Mucosa of descending colon (tissue), 3 donors: ENCODE results near the gene RABL3. TPM values are rescaled to one million over a fixed set of nuclear protein-coding genes. Genes with fewer than 3 reads are reported as not detected.

Experiments
- ATAC-seq: fragments of 200-7000 bp; cut with Tn5 transposase; one replicate; pipeline ENCODE4 v1.9.1; 2020; ENCODE audit warnings: mild to moderate bottlenecking, moderate library complexity
- DNase-seq, 3 donors: peaks; one replicate each; pipeline ENCODE4 v3.0.0-alpha.2; 2020
- H3K36me3 ChIP-seq: fragments of 200-600 bp; one replicate; pipeline ENCODE4 v1.8.0; 2021; ENCODE audit warnings: low read depth, mild to moderate bottlenecking
- H3K4me1 ChIP-seq: fragments of 200-600 bp; one replicate; pipeline ENCODE4 v1.8.0; 2021; ENCODE audit warnings: low read depth, mild to moderate bottlenecking
- H3K4me3 ChIP-seq: fragments of 200-600 bp; one replicate; pipeline ENCODE4 v1.8.0; 2021; ENCODE audit warnings: mild to moderate bottlenecking
- H3K9me3 ChIP-seq: fragments of 200-600 bp; one replicate; pipeline ENCODE4 v1.8.0; 2021; ENCODE audit warnings: mild to moderate bottlenecking
- CTCF ChIP-seq: fragments of 200-600 bp; IDR thresholded peaks from one replicate; pipeline ENCODE4 v1.8.0; 2022; ENCODE audit warnings: antibody characterized with exemption, mild to moderate bottlenecking
- intact Hi-C, 2 donors: fragments of 100-400 bp; cut with DNase I in 1 of 2; cut with micrococcal nuclease in 1 of 2; formaldehyde crosslinking; loops; one replicate each; pipeline versions ENCODE4 v1.11.0 to v1.11.1; 2022; cut with DNase I, micrococcal nuclease
- total RNA-seq, 3 donors: library from RNA; stranded (reverse); fragmentation: NEBNext Ultra II Directional in 2 of 3; extraction: Animal tissue kit (Norgen Biotek cat#: 25700) in 2 of 3; gene quantifications; one replicate each; pipeline versions ENCODE4 v1.2.1 to v1.2.4, GENCODE V29; 2021 to 2023
- donor health status: DM: no; HTN: no; CAD: no; lungs with moderate emphysema.
- donor health status: DM: no; HTN: no; CAD: no.
- donor health status: DM: no; HTN: yes; CAD: no.

The RABL3 gene
- total RNA-seq, 3 donors from 2014 or later = 23.0 to 26.5 (median 25.9) TPM

DNA sequence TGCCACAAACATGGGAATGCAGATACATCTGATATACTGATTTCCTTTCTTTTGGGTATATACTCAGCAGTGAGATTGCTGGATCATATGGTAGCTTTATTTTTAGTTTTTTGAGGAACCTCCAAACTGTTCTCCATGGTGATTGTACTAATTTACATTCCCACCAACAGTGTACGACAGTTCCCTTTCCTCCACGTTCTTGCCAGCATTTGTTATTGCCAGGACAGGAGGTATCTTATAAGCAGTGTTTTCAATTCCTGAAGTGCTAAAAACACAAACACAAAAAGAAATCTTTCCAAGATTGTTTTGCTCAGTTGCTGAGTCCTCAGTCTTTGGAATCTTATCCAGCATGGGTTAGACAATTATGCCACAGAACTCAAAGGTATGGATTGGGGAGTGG is 13.7 kb upstream of the RABL3 start:
- intact Hi-C loops = no loop called here
- no peak for TF ChIP-seq CTCF
- ATAC-seq (no peak), DNase-seq (no peak)
- Histone ChIP-seq H3K4me3 (no peak overlapping the region), H3K9me3 (no peaks in the 10 kb centered on the region), H3K4me1 (no peaks in the 10 kb centered on the region), H3K36me3 (no peaks in the 10 kb centered on the region)

- H3K4me3 ChIP-seq = no peak overlapping the region
- H3K9me3 ChIP-seq = no peaks in the 10 kb centered on the region
- DNase-seq = no peak
- TF ChIP-seq CTCF = no peak
- intact Hi-C loops = no loop called here
- ATAC-seq = no peak
- no peaks in the 10 kb centered on the region for H3K36me3 ChIP-seq
- H3K4me1 ChIP-seq = no peaks in the 10 kb centered on the region
These were observed 11.5 kb upstream of the RABL3 start for GRCh38 chr3:120753810-120754209.

DNA sequence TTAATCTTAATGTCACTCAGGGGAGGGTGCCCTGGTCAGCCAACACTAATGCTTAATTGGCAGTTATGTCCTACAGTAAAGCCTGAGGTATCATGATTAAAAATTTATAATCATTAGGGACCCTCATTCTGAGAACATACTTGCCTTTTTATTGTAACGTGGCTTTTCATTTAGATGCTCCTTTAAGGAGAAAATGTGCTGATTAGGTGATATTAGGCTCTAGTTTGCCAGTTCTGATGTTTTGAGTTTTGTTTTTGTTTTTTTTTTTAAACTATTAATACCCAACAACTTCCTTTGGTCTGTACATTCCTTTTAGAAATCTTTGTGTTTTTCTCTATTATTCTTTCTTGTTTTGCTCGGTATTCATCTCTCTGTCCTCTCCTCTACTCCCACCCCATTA is 10.5 kb upstream of the RABL3 start:
- intact Hi-C loops = no loop called here
- ATAC-seq (no peak), DNase-seq (no peak)
- Histone ChIP-seq H3K4me1 (no peaks in the 10 kb centered on the region), H3K9me3 (no peaks in the 10 kb centered on the region), H3K36me3 (no peaks in the 10 kb centered on the region), H3K4me3 (no peak overlapping the region)
- no peak for TF ChIP-seq CTCF

DNA sequence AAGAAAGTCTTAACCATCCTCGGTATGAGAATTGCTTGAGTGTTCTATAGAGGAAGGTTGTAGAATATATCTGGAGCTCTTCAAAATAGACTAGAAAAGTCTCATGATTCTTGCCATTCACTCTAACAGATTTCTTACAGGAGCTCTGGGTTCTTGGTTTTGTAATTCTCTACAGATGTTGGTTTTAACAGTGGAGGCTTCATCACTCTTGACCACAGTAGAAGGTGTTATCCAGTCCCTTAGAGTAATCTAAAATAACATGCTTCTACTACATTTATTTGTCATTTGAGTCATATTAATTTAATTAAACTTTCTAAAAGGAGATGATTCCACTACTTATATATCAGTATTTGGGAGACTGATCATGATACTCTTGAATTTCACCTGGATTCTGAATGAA is 9.9 kb upstream of the RABL3 start:
- H3K4me1 ChIP-seq = no peaks in the 10 kb centered on the region
- TF ChIP-seq CTCF = no peak
- no peaks in the 10 kb centered on the region for H3K36me3 ChIP-seq
- no peak overlapping the region for H3K4me3 ChIP-seq
- ATAC-seq (no peak), DNase-seq (no peak)
- no peaks in the 10 kb centered on the region for H3K9me3 ChIP-seq
- intact Hi-C loops = no loop called here

- H3K9me3 ChIP-seq = no peaks in the 10 kb centered on the region
- no peaks in the 10 kb centered on the region for H3K4me1 ChIP-seq
- intact Hi-C loops = no loop called here
- no peaks in the 10 kb centered on the region for H3K36me3 ChIP-seq
- no peak for TF ChIP-seq CTCF
- DNase-seq (no peak), ATAC-seq (no peak)
- no peak overlapping the region for H3K4me3 ChIP-seq
These were observed 7.5 kb upstream of the RABL3 start for GRCh38 chr3:120749843-120750242.

DNA sequence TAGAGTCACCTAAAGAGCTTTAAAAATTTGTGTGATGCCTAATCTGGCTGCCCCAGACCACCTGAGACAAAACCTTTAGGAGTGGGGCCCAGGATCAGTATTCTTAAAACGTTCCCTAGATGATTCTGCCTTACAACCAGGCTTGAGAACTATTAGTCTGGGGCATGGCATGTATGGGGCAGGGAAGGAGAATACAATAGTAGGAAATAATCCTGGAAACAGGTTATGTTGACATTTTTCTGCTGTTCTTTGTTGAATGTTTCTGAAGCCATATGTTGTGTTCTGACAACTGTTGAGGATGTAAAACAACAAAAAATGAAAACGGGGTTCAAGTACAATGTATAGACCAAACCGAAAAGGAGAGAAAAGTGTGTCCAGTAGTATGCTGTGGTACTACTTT is 3.1 kb upstream of the RABL3 start:
- H3K4me3 ChIP-seq = no peak overlapping the region
- H3K4me1 ChIP-seq = peaks cover 7% of the 10 kb centered on the region
- no peak for TF ChIP-seq CTCF
- ATAC-seq = no peak
- no peak for DNase-seq
- H3K36me3 ChIP-seq = no peaks in the 10 kb centered on the region
- intact Hi-C loops = no loop called here
- H3K9me3 ChIP-seq = no peaks in the 10 kb centered on the region
